Hepatocyte (in vitro differentiated cells): Measurements from ENCODE around the gene SERPINA10. TPM values are rescaled to one million over a fixed set of nuclear protein-coding genes. Genes with fewer than 3 reads are reported as not detected.

ENCODE experiments used
- DNase-seq: peaks from one replicate; pipeline ENCODE4 v3.0.0-alpha.2; 2016; ENCODE audit warnings: low spot score
- H2AFZ ChIP-seq: fragments of 200-600 bp; sonication (generic); 2 replicates; pipeline ENCODE4 v1.6.0; 2016; ENCODE audit warnings: antibody characterized with exemption, mild to moderate bottlenecking
- H3K27ac ChIP-seq: fragments of 200-600 bp; sonication (generic); 2 replicates; pipeline ENCODE4 v1.5.1; 2016; ENCODE audit warnings: mild to moderate bottlenecking
- H3K27me3 ChIP-seq: fragments of 200-600 bp; sonication (generic); 2 replicates; pipeline ENCODE4 v1.6.1; 2016
- H3K36me3 ChIP-seq: fragments of 200-600 bp; sonication (generic); replicated peaks from 2 replicates; pipeline ENCODE4 v1.5.1; 2016; ENCODE audit warnings: low read depth; ENCODE audit not compliant: insufficient read depth
- H3K4me1 ChIP-seq: fragments of 200-600 bp; sonication (generic); 2 replicates; pipeline ENCODE4 v1.5.1; 2016; ENCODE audit warnings: mild to moderate bottlenecking, moderate library complexity; ENCODE audit not compliant: insufficient read depth
- H3K4me2 ChIP-seq: fragments of 200-600 bp; sonication (generic); 2 replicates; pipeline ENCODE4 v1.6.0; 2016
- H3K4me3 ChIP-seq: fragments of 200-600 bp; sonication (generic); 2 replicates; pipeline ENCODE4 v1.5.1; 2016; ENCODE audit warnings: mild to moderate bottlenecking
- H3K79me2 ChIP-seq: fragments of 200-600 bp; sonication (generic); 2 replicates; pipeline ENCODE4 v1.6.0; 2017; ENCODE audit warnings: mild to moderate bottlenecking
- H3K9me2 ChIP-seq: fragments of 200-600 bp; sonication (generic); replicated peaks from 2 replicates; pipeline ENCODE4 v1.6.0; 2017; ENCODE audit warnings: mild to moderate bottlenecking; ENCODE audit not compliant: insufficient read depth
- H3K9me3 ChIP-seq: fragments of 200-600 bp; sonication (generic); 2 replicates; pipeline ENCODE4 v1.5.1; 2016; ENCODE audit warnings: low read depth, mild to moderate bottlenecking
- H4K20me1 ChIP-seq: fragments of 200-600 bp; sonication (generic); 2 replicates; pipeline ENCODE4 v1.6.0; 2016; ENCODE audit warnings: mild to moderate bottlenecking; ENCODE audit not compliant: insufficient read depth, poor library complexity, severe bottlenecking
- CTCF ChIP-seq: fragments of 200-600 bp; sonication (generic); IDR thresholded peaks from 2 replicates; pipeline ENCODE4 v1.5.1; 2016; ENCODE audit warnings: antibody characterized with exemption, mild to moderate bottlenecking; ENCODE audit not compliant: poor library complexity
- EZH2 ChIP-seq: fragments of 200-600 bp; sonication (generic); IDR thresholded peaks from 2 replicates; pipeline ENCODE4 v1.6.1; 2016; ENCODE audit warnings: antibody characterized with exemption, mild to moderate bottlenecking, borderline replicate concordance
- EZH2phosphoT487 ChIP-seq: fragments of 200-600 bp; sonication (generic); IDR thresholded peaks from one replicate; pipeline ENCODE4 v1.6.1; 2018; ENCODE audit warnings: antibody characterized with exemption, mild to moderate bottlenecking, low read depth, moderate library complexity; ENCODE audit not compliant: unreplicated experiment, severe bottlenecking
- WGBS: methylation state at CpG from one replicate; pipeline ENCODE4 v1.1.6; 2016; ENCODE audit warnings: low lambda C conversion rate; ENCODE audit errors: missing lambda C conversion rate; 5-methylcytosine and 5-hydroxymethylcytosine counted together
- polyA plus RNA-seq: library from polyadenylated mRNA; unstranded; fragments of >200 nt; fragmentation: Nextera tagmentation; extraction: Ambion mirVana; gene quantifications from 2 replicates; pipeline ENCODE4 v1.2.1, GENCODE V29; 2016
- total RNA-seq: library from RNA; depleted of rRNA; stranded (reverse); fragments of >200 nt; gene quantifications from 2 replicates; pipeline ENCODE4 v1.2.3, GENCODE V29; 2014

The SERPINA10 gene
- total and polyA plus RNA-seq, 2 experiments from 2014 or later = 10.5 to 23.0 TPM

GRCh38 chr14:94330432-94330831, 37.4 kb upstream of the SERPINA10 start:
- Histone ChIP-seq H3K79me2 (no peaks in the 10 kb centered on the region), H3K36me3 (no peaks in the 10 kb centered on the region), H4K20me1 (no peaks in the 10 kb centered on the region), H3K4me2 (no peak overlapping the region), H3K4me3 (no peak overlapping the region), H3K9me2 (no peaks in the 10 kb centered on the region), H2AFZ (no peak overlapping the region), H3K4me1 (no peaks in the 10 kb centered on the region), H3K9me3 (no peaks in the 10 kb centered on the region), H3K27me3 (no peaks in the 10 kb centered on the region), H3K27ac (no peak overlapping the region)
- no peak for DNase-seq
- no peak for TF ChIP-seq CTCF
- TF ChIP-seq EZH2phosphoT487 = no peak
- TF ChIP-seq EZH2 = no peak
- WGBS = 95% methylated on average over 3 of the region's 3 CpGs

- Histone ChIP-seq H2AFZ (no peak overlapping the region), H3K27me3 (no peaks in the 10 kb centered on the region), H3K4me1 (no peaks in the 10 kb centered on the region), H3K27ac (no peak overlapping the region), H3K4me2 (no peak overlapping the region), H3K79me2 (no peaks in the 10 kb centered on the region), H3K4me3 (no peak overlapping the region), H3K9me3 (no peaks in the 10 kb centered on the region), H3K9me2 (no peaks in the 10 kb centered on the region), H3K36me3 (no peaks in the 10 kb centered on the region), H4K20me1 (no peaks in the 10 kb centered on the region)
- 90% methylated on average over 4 of the region's 4 CpGs for WGBS
- no peak for DNase-seq
- TF ChIP-seq CTCF = no peak
- no peak for TF ChIP-seq EZH2phosphoT487
- no peak for TF ChIP-seq EZH2
Measured at GRCh38 chr14:94329857-94330256, 36.8 kb upstream of the SERPINA10 start.

GRCh38 chr14:94328196-94328595, 35.1 kb upstream of the SERPINA10 start:
- TF ChIP-seq EZH2 = no peak
- TF ChIP-seq CTCF = no peak
- TF ChIP-seq EZH2phosphoT487 = no peak

More at GRCh38 chr14:94328196-94328595, 35.1 kb upstream of the SERPINA10 start:
- WGBS = 89% methylated on average over 2 of the region's 2 CpGs
- Histone ChIP-seq H3K9me3 (no peaks in the 10 kb centered on the region), H3K27me3 (no peaks in the 10 kb centered on the region), H3K4me2 (no peak overlapping the region), H3K36me3 (no peaks in the 10 kb centered on the region), H3K27ac (no peak overlapping the region), H3K4me1 (no peaks in the 10 kb centered on the region), H3K4me3 (no peak overlapping the region), H4K20me1 (no peaks in the 10 kb centered on the region), H3K9me2 (no peaks in the 10 kb centered on the region), H3K79me2 (no peaks in the 10 kb centered on the region), H2AFZ (no peak overlapping the region)
- DNase-seq = no peak
